OCI-LY7 (cell line): ENCODE results near the gene ARL4A. TPM values are rescaled to one million over a fixed set of nuclear protein-coding genes. Genes with fewer than 3 reads are reported as not detected.

Source experiments
- BruUV-seq: library from RNA; stranded (reverse); fragments of 400-500 nt; replicated peaks from 2 replicates; lab custom pipeline; 2021; lab: Mats Ljungman, UMichigan
- CTCF ChIA-PET: fragments of 300-600 bp; sonication (Branson Sonifier 250); formaldehyde crosslinking; loops from one replicate; lab custom pipeline; 2022; ENCODE audit warnings: antibody characterized with exemption; ENCODE audit not compliant: unreplicated experiment; lab: Charles Lee
- POLR2A ChIA-PET: fragments of 300-600 bp; sonication (Branson Sonifier 250); formaldehyde crosslinking; loops from one replicate; lab custom pipeline; 2022; ENCODE audit warnings: antibody characterized with exemption; lab: Charles Lee
- DNase-seq: peaks from one replicate; pipeline ENCODE4 v3.0.0-alpha.2; 2015; ENCODE audit warnings: low spot score
- H2AFZ ChIP-seq: fragments of 200-600 bp; sonication (generic), shearing (Covaris generic); 2 replicates; pipeline ENCODE4 v1.6.1; 2014; ENCODE audit warnings: mild to moderate bottlenecking, antibody characterized with exemption, low read length, moderate library complexity
- H3K27ac ChIP-seq: fragments of 200-600 bp; sonication (generic); 2 replicates; pipeline ENCODE4 v1.5.1; 2014; ENCODE audit warnings: mixed run types, low read depth, mild to moderate bottlenecking, moderate library complexity, low read length, inconsistent platforms; ENCODE audit not compliant: poor library complexity, severe bottlenecking
- H3K36me3 ChIP-seq: fragments of 200-600 bp; sonication (generic); 2 replicates; pipeline ENCODE4 v1.6.1; 2014; ENCODE audit warnings: mild to moderate bottlenecking, antibody characterized with exemption, low read length, moderate library complexity, mixed read lengths; ENCODE audit not compliant: insufficient read depth
- H3K4me1 ChIP-seq: fragments of 200-600 bp; sonication (generic); 2 replicates; pipeline ENCODE4 v1.5.1; 2014; ENCODE audit warnings: mild to moderate bottlenecking, low read length; ENCODE audit not compliant: insufficient read depth, poor library complexity, severe bottlenecking
- H3K4me2 ChIP-seq: fragments of 200-600 bp; sonication (generic); 2 replicates; pipeline ENCODE4 v1.6.1; 2014; ENCODE audit warnings: mild to moderate bottlenecking, low read length
- H3K4me3 ChIP-seq: fragments of 200-600 bp; sonication (generic); 2 replicates; pipeline ENCODE4 v1.5.1; 2014; ENCODE audit warnings: mild to moderate bottlenecking, low read depth, low read length; ENCODE audit not compliant: poor library complexity, severe bottlenecking
- H3K79me2 ChIP-seq: fragments of 200-600 bp; sonication (generic); 2 replicates; pipeline ENCODE4 v1.6.1; 2016; ENCODE audit warnings: low read depth, mild to moderate bottlenecking, low read length, moderate library complexity, mixed read lengths; ENCODE audit not compliant: insufficient read depth
- H3K9me2 ChIP-seq: fragments of 200-600 bp; sonication (generic); 2 replicates; pipeline ENCODE4 v1.6.1; 2016; ENCODE audit warnings: mild to moderate bottlenecking, low read length, mixed read lengths; ENCODE audit not compliant: insufficient read depth
- H3K9me3 ChIP-seq: fragments of 200-600 bp; sonication (generic); 2 replicates; pipeline ENCODE4 v1.6.1; 2014; ENCODE audit warnings: mild to moderate bottlenecking, mixed run types, low read length, mixed read lengths
- H4K20me1 ChIP-seq: fragments of 200-600 bp; sonication (generic); 2 replicates; pipeline ENCODE4 v1.6.1; 2014; ENCODE audit warnings: mild to moderate bottlenecking, antibody characterized with exemption, low read length, moderate library complexity, mixed read lengths; ENCODE audit not compliant: insufficient read depth
- EZH2phosphoT487 ChIP-seq: fragments of 200-600 bp; sonication (generic); IDR thresholded peaks from 2 replicates; pipeline ENCODE4 v1.6.1; 2018; ENCODE audit warnings: low read depth, borderline replicate concordance, mild to moderate bottlenecking, mixed run types, antibody characterized with exemption, low read length, moderate library complexity, mixed read lengths
- intact Hi-C: fragments of 100-400 bp; cut with micrococcal nuclease; formaldehyde crosslinking; loops from one replicate; pipeline ENCODE4 v1.10.0; 2022; ENCODE audit not compliant: unreplicated experiment
- total RNA-seq, 2 experiments: library from RNA; depleted of rRNA in 1 of 2; stranded (reverse); fragments of >200 nt in 1 of 2; shearing (Covaris generic) in 1 of 2; gene quantifications; 2 replicates each; pipeline ENCODE4 v1.2.3, GENCODE V29; 2014 to 2022
- TF ChIP-seq, protein P1 (sequence below): fragments of 200-600 bp; sonication (generic); conservative IDR thresholded peaks from 2 replicates; pipeline ENCODE4 v1.5.1; 2014; ENCODE audit warnings: mild to moderate bottlenecking, antibody characterized with exemption, low read length, moderate library complexity, mixed read lengths

ARL4A gene
- total RNA-seq, 2 experiments from 2014 or later, result 5.5 to 10.1 TPM

GRCh38 chr7:12722136-12722535 is 34.7 kb downstream of the ARL4A start:
- ChIA-PET POLR2A (no interaction called here), CTCF (no interaction called here)
- BruUV-seq, result no TSS peak
- H3K27ac ChIP-seq, result no peak overlapping the region
- no peaks in the 10 kb centered on the region for H3K4me1 ChIP-seq
- intact Hi-C loops, result loop anchor here (10.0 kb wide), 1 partner anchor 193 kb away; no protein-coding TSS in a partner anchor
- H3K4me2 ChIP-seq, result no peak overlapping the region
- H3K4me3 ChIP-seq, result no peak overlapping the region
- no peaks in the 10 kb centered on the region for H4K20me1 ChIP-seq
- no peak overlapping the region for H2AFZ ChIP-seq
- no peaks in the 10 kb centered on the region for H3K79me2 ChIP-seq
- H3K9me3 ChIP-seq, result no peaks in the 10 kb centered on the region
- TF ChIP-seq EZH2phosphoT487, result no peak
- TF ChIP-seq, protein P1, sequence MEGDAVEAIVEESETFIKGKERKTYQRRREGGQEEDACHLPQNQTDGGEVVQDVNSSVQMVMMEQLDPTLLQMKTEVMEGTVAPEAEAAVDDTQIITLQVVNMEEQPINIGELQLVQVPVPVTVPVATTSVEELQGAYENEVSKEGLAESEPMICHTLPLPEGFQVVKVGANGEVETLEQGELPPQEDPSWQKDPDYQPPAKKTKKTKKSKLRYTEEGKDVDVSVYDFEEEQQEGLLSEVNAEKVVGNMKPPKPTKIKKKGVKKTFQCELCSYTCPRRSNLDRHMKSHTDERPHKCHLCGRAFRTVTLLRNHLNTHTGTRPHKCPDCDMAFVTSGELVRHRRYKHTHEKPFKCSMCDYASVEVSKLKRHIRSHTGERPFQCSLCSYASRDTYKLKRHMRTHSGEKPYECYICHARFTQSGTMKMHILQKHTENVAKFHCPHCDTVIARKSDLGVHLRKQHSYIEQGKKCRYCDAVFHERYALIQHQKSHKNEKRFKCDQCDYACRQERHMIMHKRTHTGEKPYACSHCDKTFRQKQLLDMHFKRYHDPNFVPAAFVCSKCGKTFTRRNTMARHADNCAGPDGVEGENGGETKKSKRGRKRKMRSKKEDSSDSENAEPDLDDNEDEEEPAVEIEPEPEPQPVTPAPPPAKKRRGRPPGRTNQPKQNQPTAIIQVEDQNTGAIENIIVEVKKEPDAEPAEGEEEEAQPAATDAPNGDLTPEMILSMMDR, result no peak
- H3K9me2 ChIP-seq, result no peaks in the 10 kb centered on the region
- no peaks in the 10 kb centered on the region for H3K36me3 ChIP-seq
- no peak for DNase-seq

DNA sequence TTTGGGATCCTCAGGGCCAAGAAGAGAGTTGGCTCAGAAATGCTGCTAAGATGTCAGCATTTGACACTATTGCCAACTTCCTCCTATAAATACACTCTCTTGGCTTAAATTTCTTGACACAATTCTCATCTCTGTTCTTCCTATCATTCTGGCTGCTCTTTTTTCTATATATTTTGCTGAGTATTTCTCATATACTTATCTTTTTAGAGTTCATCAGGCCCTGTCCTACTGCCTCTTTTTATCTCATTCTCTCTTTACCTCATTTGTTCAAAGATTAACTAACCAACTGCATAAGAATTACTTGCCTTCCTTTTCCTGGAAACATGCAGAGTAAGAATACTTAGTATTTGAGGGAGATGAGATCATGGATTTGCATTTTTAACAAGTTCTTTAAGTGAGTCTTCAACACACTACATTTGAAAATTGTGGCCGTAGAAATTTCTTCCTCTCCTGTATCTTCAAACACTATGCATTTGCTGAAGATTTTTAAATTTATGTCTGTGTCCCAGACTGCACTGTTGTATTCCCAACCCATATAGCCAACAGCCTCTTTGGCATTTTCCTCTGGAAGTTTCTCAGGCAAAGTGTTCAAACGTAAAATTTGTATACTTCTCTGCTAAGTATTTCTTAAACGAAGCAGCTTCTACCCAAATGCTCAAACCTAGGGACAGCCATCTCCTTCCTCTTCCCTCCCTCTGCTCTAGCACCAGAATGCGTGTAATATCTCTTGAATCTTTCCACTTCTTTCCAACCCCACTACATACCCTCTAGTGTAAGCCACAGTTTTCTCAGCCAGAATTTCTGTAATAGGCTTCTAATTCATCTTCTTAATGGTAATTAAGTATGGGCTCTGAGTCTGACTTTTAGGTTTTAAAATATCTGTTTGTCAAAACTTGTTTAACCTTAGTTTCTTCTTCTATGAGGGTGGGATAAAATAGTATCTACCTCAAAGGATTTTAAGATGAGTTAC is 35.5 kb downstream of the ARL4A start:
- intact Hi-C loops, result loop anchor here (10.0 kb wide), 1 partner anchor 192 kb away; no protein-coding TSS in a partner anchor
- Histone ChIP-seq H3K4me1 (no peaks in the 10 kb centered on the region), H4K20me1 (no peaks in the 10 kb centered on the region), H3K36me3 (no peaks in the 10 kb centered on the region), H2AFZ (no peak overlapping the region), H3K4me2 (no peak overlapping the region), H3K9me3 (no peaks in the 10 kb centered on the region), H3K9me2 (no peaks in the 10 kb centered on the region), H3K4me3 (no peak overlapping the region), H3K79me2 (no peaks in the 10 kb centered on the region), H3K27ac (no peak overlapping the region)
- TF ChIP-seq, protein P1, result no peak
- no peak for TF ChIP-seq EZH2phosphoT487
- BruUV-seq, result no TSS peak
- ChIA-PET POLR2A (no interaction called here), CTCF (no interaction called here)
- no peak for DNase-seq
